GM12878 (cell line): ENCODE data around the gene MAP3K1. TPM values are rescaled to one million over a fixed set of nuclear protein-coding genes. Genes with fewer than 3 reads are reported as not detected.
A peak's percentile ranks its signal among the peaks of the same experiment; 100 is the strongest.

Source experiments
- ATAC-seq: fragments of 200-7000 bp; cut with Tn5 transposase; 3 replicates; pipeline ENCODE4 v1.9.1; 2020; ENCODE audit warnings: mild to moderate bottlenecking, moderate library complexity
- BruUV-seq: library from RNA; stranded (reverse); fragments of 400-500 nt; replicated peaks from 2 replicates; lab custom pipeline; 2021; lab: Mats Ljungman, UMichigan
- CTCF ChIA-PET: fragments of 300-600 bp; sonication (Branson Sonifier 250); formaldehyde crosslinking; extraction: SDS; loops from one replicate; lab custom pipeline; 2021; ENCODE audit warnings: inconsistent platforms; lab: Yijun Ruan, JAX
- POLR2A ChIA-PET: fragments of 350-600 bp; formaldehyde crosslinking; extraction: SDS; loops from one replicate; lab custom pipeline; 2021; ENCODE audit warnings: inconsistent platforms; lab: Charles Lee
- RAD21 ChIA-PET: fragments of 300-600 bp; sonication (Branson Sonifier 250); formaldehyde crosslinking; loops from one replicate; lab custom pipeline; 2023; ENCODE audit warnings: antibody characterized with exemption; ENCODE audit not compliant: unreplicated experiment; lab: Charles Lee
- SMC1A ChIA-PET: fragments of 300-600 bp; sonication (Branson Sonifier 250); formaldehyde crosslinking; loops from one replicate; lab custom pipeline; 2023; ENCODE audit not compliant: unreplicated experiment, uncharacterized antibody; lab: Charles Lee
- DNase-seq: peaks from one replicate; pipeline ENCODE4 v3.0.0-alpha.2; 2011; ENCODE audit warnings: low read depth, low spot score
- FAIRE-seq: peaks from 3 replicates; lab custom pipeline; 2011; peaks lifted over from hg19 to GRCh38; lab: Jason Lieb, UNC
- H2AFZ ChIP-seq: 2 replicates; pipeline ENCODE4 v1.6.0; 2011; ENCODE audit warnings: low read depth, low read length, control low read depth; ENCODE audit not compliant: control insufficient read depth
- H3K27ac ChIP-seq: 2 replicates; pipeline ENCODE4 v1.5.1; 2011; ENCODE audit warnings: control low read depth; ENCODE audit not compliant: control insufficient read depth, insufficient read depth
- H3K27me3 ChIP-seq, 2 experiments: replicated peaks in 1 of 2; 2 replicates each; pipeline versions ENCODE4 v1.6.0 to v1.6.1; 2011; ENCODE audit warnings: low read length in 1 of 2; ENCODE audit not compliant: control insufficient read depth in 2 of 2, insufficient read depth in 2 of 2
- H3K36me3 ChIP-seq, 2 experiments: 2 replicates each; pipeline ENCODE4 v1.5.1; 2011; ENCODE audit warnings: low read length in 1 of 2; ENCODE audit not compliant: control insufficient read depth in 2 of 2, insufficient read depth in 2 of 2
- H3K4me1 ChIP-seq: 2 replicates; pipeline ENCODE4 v1.6.1; 2011; ENCODE audit warnings: mild to moderate bottlenecking, low read length, moderate library complexity, mixed read lengths; ENCODE audit not compliant: control insufficient read depth, insufficient read depth
- H3K4me2 ChIP-seq: 2 replicates; pipeline ENCODE4 v1.6.0; 2011; ENCODE audit warnings: control low read depth; ENCODE audit not compliant: control insufficient read depth, insufficient read depth
- H3K4me3 ChIP-seq: fragments of 200-600 bp; sonication (generic); 2 replicates; pipeline ENCODE4 v1.5.1; 2016
- H3K79me2 ChIP-seq: 2 replicates; pipeline ENCODE4 v1.6.0; 2011; ENCODE audit warnings: low read length; ENCODE audit not compliant: control insufficient read depth, insufficient read depth
- H3K9ac ChIP-seq: 2 replicates; pipeline ENCODE4 v1.8.0; 2011; ENCODE audit warnings: low read length, control low read depth, mixed read lengths; ENCODE audit not compliant: control insufficient read depth, insufficient read depth
- H3K9me3 ChIP-seq: replicated peaks from 3 replicates; pipeline ENCODE4 v1.5.1; 2011; ENCODE audit warnings: mild to moderate bottlenecking, low read length; ENCODE audit not compliant: control insufficient read depth, insufficient read depth
- H4K20me1 ChIP-seq: 2 replicates; pipeline ENCODE4 v1.6.0; 2011; ENCODE audit not compliant: control insufficient read depth, insufficient read depth
- ATF2 ChIP-seq: IDR thresholded peaks from 2 replicates; pipeline ENCODE4 v1.6.1; 2012; ENCODE audit warnings: low read length, inconsistent platforms
- BMI1 ChIP-seq: fragments of 450-650 bp; IDR thresholded peaks from 2 replicates; pipeline ENCODE4 v1.6.1; 2016; ENCODE audit warnings: mild to moderate bottlenecking, moderate library complexity, borderline replicate concordance
- CBX3 ChIP-seq: fragments of 200-600 bp; sonication (generic); IDR thresholded peaks from 2 replicates; pipeline ENCODE4 v1.6.1; 2016; ENCODE audit warnings: low read depth, borderline replicate concordance
- JUND ChIP-seq: IDR thresholded peaks from 2 replicates; pipeline ENCODE4 v1.6.1; 2012; ENCODE audit warnings: low read depth, mild to moderate bottlenecking, low read length, improper control_type of control experiment, moderate library complexity
- KDM1A ChIP-seq: fragments of 200-600 bp; sonication (generic); IDR thresholded peaks from 2 replicates; pipeline ENCODE4 v1.6.1; 2016; ENCODE audit warnings: borderline replicate concordance
- NR2F1 ChIP-seq: fragments of 450-650 bp; conservative IDR thresholded peaks from 2 replicates; pipeline ENCODE4 v1.6.1; 2017; ENCODE audit warnings: mild to moderate bottlenecking
- POLR2A ChIP-seq: IDR thresholded peaks from 2 replicates; pipeline ENCODE4 v1.6.1; 2011; ENCODE audit warnings: low read depth, mild to moderate bottlenecking, low read length
- POLR2AphosphoS2 ChIP-seq: IDR thresholded peaks from 2 replicates; pipeline ENCODE4 v1.6.1; 2011; ENCODE audit warnings: low read depth, mild to moderate bottlenecking, low read length, improper control_type of control experiment, moderate library complexity
- POLR2AphosphoS5 ChIP-seq: IDR thresholded peaks from 2 replicates; pipeline ENCODE4 v1.6.1; 2011; ENCODE audit warnings: mild to moderate bottlenecking, low read length, inconsistent platforms
- SREBF2 ChIP-seq: IDR thresholded peaks from 2 replicates; pipeline ENCODE4 v1.6.1; 2012; ENCODE audit warnings: mild to moderate bottlenecking, low read length
- ZNF384 ChIP-seq: IDR thresholded peaks from 2 replicates; pipeline ENCODE4 v1.6.1; 2012; ENCODE audit warnings: low read depth, mild to moderate bottlenecking, low read length, improper control_type of control experiment, borderline replicate concordance
- WGBS: methylation state at CpG from one replicate; pipeline ENCODE4 v1.1.6; 2016; ENCODE audit warnings: low lambda C conversion rate; ENCODE audit not compliant: insufficient replicate concordance, insufficient coverage; ENCODE audit errors: missing lambda C conversion rate; 5-methylcytosine and 5-hydroxymethylcytosine counted together
- in situ Hi-C: fragments of 300-500 bp; cut with MboI; formaldehyde crosslinking; loops from 9 replicates; pipeline ENCODE4 v1.14.3; 2018; ENCODE audit warnings: mixed read lengths
- intact Hi-C: fragments of 100-400 bp; cut with micrococcal nuclease; formaldehyde crosslinking; loops from one replicate; pipeline ENCODE4 v1.14.2; 2022; ENCODE audit not compliant: unreplicated experiment
- polyA plus RNA-seq, 11 experiments: library from polyadenylated mRNA; depleted of rRNA in 4 of 11; unstranded in 6 of 11; stranded (reverse) in 5 of 11; fragments of >200 nt; fragmentation: Nextera tagmentation in 4 of 11; fragmentation: Illumina TruSeq in 1 of 11; extraction: Ambion mirVana in 4 of 11; extraction: Trizol in 1 of 11; gene quantifications; 1 replicate in 1 of 11; 2 replicates in 10 of 11; pipeline versions ENCODE4 v1.2.1 to v1.2.3, GENCODE V29; 2011 to 2016; ENCODE audit warnings: inconsistent platforms in 2 of 11, missing spikeins in 2 of 11, low read depth in 1 of 11
- total RNA-seq, 4 experiments: library from RNA; depleted of rRNA in 3 of 4; stranded (reverse); fragments of >200 nt in 3 of 4; fragmentation: Illumina TruSeq in 1 of 4; extraction: Trizol in 1 of 4; gene quantifications; 2 replicates each; pipeline versions ENCODE4 v1.2.1 to v1.2.3, GENCODE V29; 2013 to 2021

Gene MAP3K1
- total and polyA plus RNA-seq, 10 of the 15 experiments (the other 5 are each of a cell fraction or from before 2014, with no cell fraction given): 7.5 to 24.6 (median 12.6) TPM

GRCh38 chr5:56766926-56767325, 48.4 kb upstream of the MAP3K1 start:
- no TSS peak for BruUV-seq
- RAD21 ChIA-PET: interaction anchor here (1.2 kb wide), 1 partner anchor 494 kb away, joined by 3 read pairs; no protein-coding TSS in a partner anchor

DNA sequence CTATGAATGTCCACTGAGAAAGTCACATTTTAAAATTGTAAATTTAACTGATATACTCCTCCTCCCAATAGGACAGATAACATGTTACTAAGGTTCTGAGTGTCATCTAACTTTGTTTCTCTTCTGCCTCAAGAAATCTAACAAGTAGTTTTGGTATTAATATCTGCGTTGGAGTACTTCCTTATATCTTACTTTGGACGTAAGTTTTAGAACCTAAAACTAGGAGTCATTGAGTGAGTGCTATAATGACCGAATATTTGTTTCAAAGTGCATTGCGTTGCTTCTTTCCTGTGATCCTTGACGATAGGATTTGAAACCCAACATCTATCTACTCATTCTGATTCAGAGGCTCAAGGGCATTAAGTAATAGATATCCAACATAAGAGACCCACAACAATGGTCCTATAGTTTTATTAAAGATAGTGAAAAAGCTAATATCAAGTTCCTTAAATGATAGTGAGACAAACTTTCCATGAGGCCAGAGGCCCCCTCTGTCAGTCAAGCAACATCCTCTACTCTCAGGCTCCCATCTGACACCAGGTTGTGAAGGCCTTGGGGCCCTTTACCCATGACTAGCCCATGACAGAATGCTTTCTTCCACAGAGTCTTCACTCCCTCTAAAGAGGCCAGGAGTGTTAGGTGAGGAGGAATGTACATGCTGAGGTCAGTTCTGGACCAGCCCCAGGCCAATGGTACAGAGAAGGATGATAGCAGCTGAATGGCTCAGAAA, 45.3 kb upstream of the MAP3K1 start:
- RAD21 ChIA-PET: interaction anchor here (0.8 kb wide), 2 partner anchors 100 to 217 kb away, joined by 3 read pairs; no protein-coding TSS in a partner anchor
- intact Hi-C loops: no loop called here

More at GRCh38 chr5:56766926-56767325, 48.4 kb upstream of the MAP3K1 start:
- no peak overlapping the region for H3K9ac ChIP-seq
- in situ Hi-C loops: no loop called here
- no peak overlapping the region for H3K4me3 ChIP-seq
- no peaks in the 10 kb centered on the region for H3K4me1 ChIP-seq
- TF ChIP-seq POLR2AphosphoS2 (no peak), ZNF384 (no peak), SREBF2 (no peak), JUND (no peak), POLR2A (no peak)
- TF ChIP-seq, all 136 proteins: peak for 0
- FAIRE-seq (no peak), DNase-seq (no peak), ATAC-seq (peak; percentile 18; the same call in 1 of the 3 replicates)
- Histone ChIP-seq H3K9me3 (no peaks in the 10 kb centered on the region), H3K27ac (no peak overlapping the region), H3K36me3 (no peaks in the 10 kb centered on the region), H2AFZ (no peak overlapping the region), H4K20me1 (no peaks in the 10 kb centered on the region), H3K4me2 (no peak overlapping the region), H3K27me3 (peaks cover 0 to 4% of the 10 kb centered on the region in 2 experiments; a peak in 2 of 4 replicates), H3K79me2 (no peaks in the 10 kb centered on the region)
- WGBS: 13% methylated on average over 3 of the region's 3 CpGs
- ChIA-PET CTCF (interaction anchor here (1.0 kb wide), 1 partner anchor 8 kb away, joined by 3 read pairs; no protein-coding TSS in a partner anchor), SMC1A (interaction anchor here (1.4 kb wide), 1 partner anchor 80 kb away, joined by 3 read pairs; no protein-coding TSS in a partner anchor), POLR2A (no interaction called here)
- intact Hi-C loops: no loop called here

More for the DNA sequence above, 45.3 kb upstream of the MAP3K1 start:
- Histone ChIP-seq H3K9ac (no peak overlapping the region), H4K20me1 (no peaks in the 10 kb centered on the region), H3K27ac (no peak overlapping the region), H3K4me2 (no peak overlapping the region), H3K4me1 (no peaks in the 10 kb centered on the region), H3K79me2 (no peaks in the 10 kb centered on the region), H2AFZ (no peak overlapping the region), H3K9me3 (no peaks in the 10 kb centered on the region), H3K27me3 (peaks cover 0 to 2% of the 10 kb centered on the region in 2 experiments; a peak in 1 of 4 replicates), H3K36me3 (no peaks in the 10 kb centered on the region), H3K4me3 (no peak overlapping the region)
- 27% methylated on average over 5 of the region's 5 CpGs for WGBS
- in situ Hi-C loops: no loop called here
- CTCF ChIA-PET: interaction anchor here (0.6 kb wide), 1 partner anchor 714 kb away, joined by 3 read pairs; no protein-coding TSS in a partner anchor
- BruUV-seq: no TSS peak
- POLR2A ChIA-PET: no interaction called here
- FAIRE-seq (no peak), DNase-seq (no peak), ATAC-seq (no peak)
- TF ChIP-seq NR2F1 (no peak), BMI1 (no peak), ATF2 (no peak), KDM1A (no peak), CBX3 (no peak), POLR2AphosphoS5 (no peak)
- SMC1A ChIA-PET: interaction anchor here (0.8 to 2.1 kb wide), 4 partner anchors 43 to 100 kb away, joined by 3 to 5 read pairs (median 4); no protein-coding TSS in a partner anchor
